ENCODE data around the gene RSPH6A.
"Not testable (repeated sequence)": the region's sequence is repeated elsewhere in the genome, so short reads cannot be mapped to it uniquely, and the experiment has no call there.

The RSPH6A gene

DNA sequence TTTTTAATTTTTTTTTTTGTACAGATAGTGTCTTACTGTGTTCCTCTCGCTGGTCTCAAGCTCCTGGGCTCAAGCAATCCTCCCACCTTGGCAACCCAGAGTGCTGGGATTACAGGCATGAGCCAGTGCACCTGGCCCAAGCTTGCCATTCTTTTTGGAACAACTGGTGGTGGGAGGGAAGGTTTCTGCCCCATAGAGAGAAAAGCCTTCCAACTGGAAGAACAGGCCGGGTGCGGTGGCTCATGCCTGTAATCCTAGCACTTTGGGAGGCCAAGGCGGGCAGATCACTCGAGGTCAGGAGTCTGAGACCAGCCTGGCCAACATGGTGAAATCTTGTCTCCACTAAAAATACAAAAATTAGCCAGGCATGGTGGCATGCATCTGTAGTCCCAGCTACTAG, 15.6 kb downstream of the RSPH6A start:
- not testable (repeated sequence) for H3K4me1 ChIP-seq (ENCODE audit: control insufficient read depth, insufficient read depth, low read length); H3K9ac ChIP-seq (ENCODE audit: low read length); H3K9me3 ChIP-seq (ENCODE audit: control insufficient read depth, insufficient read depth, low read depth, low read length); H3K27ac ChIP-seq (ENCODE audit: low read depth, low read length); H3K27me3 ChIP-seq (ENCODE audit: control insufficient read depth, insufficient read depth, low read length); H3K4me3 ChIP-seq (ENCODE audit: low read depth, low read length); H3K36me3 ChIP-seq (ENCODE audit: control insufficient read depth, insufficient read depth, low read length)

DNA sequence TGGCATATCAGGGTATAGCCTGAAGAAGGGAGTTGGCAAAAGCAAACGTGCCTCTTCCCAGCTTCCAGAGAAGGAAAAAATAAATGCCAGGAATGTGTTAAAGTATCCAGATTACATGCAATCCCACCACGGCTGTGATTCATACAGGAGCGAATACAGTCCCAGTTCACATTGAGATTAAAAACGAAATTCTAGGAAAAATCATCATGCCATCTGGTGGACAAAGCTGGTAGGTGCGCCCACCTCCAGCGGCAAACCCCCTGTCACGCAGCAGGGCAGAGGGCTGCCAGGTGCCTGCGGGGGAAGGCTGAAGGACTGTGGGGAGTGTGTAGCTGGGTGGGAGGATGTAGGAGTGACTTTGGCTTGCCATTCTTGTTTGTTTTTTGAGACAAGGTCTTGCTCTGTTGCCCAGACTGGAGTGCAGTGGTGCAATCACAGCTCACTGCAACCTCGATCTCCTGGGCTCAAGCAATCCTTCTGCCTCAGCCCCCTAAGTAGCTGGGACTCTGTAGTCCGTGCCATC, 16.1 kb downstream of the RSPH6A start:
- peaks cover 5% of the 10 kb centered on the region; the same call in 1 of the 2 replicates for H3K4me1 ChIP-seq (ENCODE audit: control insufficient read depth, insufficient read depth, low read length)
- H3K9ac ChIP-seq (ENCODE audit: low read length): no peak overlapping the region

DNA sequence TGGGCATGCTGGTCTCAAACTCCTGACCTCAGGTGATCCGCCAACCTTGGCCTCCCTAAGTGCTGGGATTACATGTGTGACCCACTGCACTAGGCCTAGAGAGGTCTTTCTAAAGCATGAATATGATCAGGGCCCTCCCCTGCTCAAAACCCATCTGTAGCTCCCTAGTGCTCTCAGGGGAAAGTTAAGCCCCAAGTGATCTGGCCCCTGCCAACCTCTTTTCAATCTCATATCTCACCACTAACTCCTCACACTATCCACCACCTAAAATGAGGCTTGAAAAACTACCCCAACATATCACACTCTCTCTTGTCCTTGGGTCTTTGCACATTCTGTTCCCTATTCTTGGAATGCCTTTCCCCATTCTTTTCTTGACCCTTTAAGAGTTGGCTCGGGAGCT, 20.5 kb downstream of the RSPH6A start:
- Histone ChIP-seq H3K9ac (ENCODE audit: low read length) (no peak overlapping the region), H3K4me1 (ENCODE audit: control insufficient read depth, insufficient read depth, low read length) (peaks cover 5% of the 10 kb centered on the region), H3K27ac (ENCODE audit: low read depth, low read length) (no peak overlapping the region), H3K27me3 (ENCODE audit: control insufficient read depth, insufficient read depth, low read length) (no peaks in the 10 kb centered on the region; the same call in 1 of the 2 replicates), H3K36me3 (ENCODE audit: control insufficient read depth, insufficient read depth, low read length) (peaks cover 9% of the 10 kb centered on the region), H3K9me3 (ENCODE audit: control insufficient read depth, insufficient read depth, low read depth, low read length) (no peaks in the 10 kb centered on the region), H3K4me3 (ENCODE audit: low read depth, low read length) (no peak overlapping the region)

More for the DNA sequence above, 16.1 kb downstream of the RSPH6A start:
- Histone ChIP-seq H3K9me3 (ENCODE audit: control insufficient read depth, insufficient read depth, low read depth, low read length) (no peaks in the 10 kb centered on the region), H3K36me3 (ENCODE audit: control insufficient read depth, insufficient read depth, low read length) (no peaks in the 10 kb centered on the region), H3K27me3 (ENCODE audit: control insufficient read depth, insufficient read depth, low read length) (no peaks in the 10 kb centered on the region; the same call in 1 of the 2 replicates), H3K27ac (ENCODE audit: low read depth, low read length) (no peak overlapping the region), H3K4me3 (ENCODE audit: low read depth, low read length) (no peak overlapping the region)

DNA sequence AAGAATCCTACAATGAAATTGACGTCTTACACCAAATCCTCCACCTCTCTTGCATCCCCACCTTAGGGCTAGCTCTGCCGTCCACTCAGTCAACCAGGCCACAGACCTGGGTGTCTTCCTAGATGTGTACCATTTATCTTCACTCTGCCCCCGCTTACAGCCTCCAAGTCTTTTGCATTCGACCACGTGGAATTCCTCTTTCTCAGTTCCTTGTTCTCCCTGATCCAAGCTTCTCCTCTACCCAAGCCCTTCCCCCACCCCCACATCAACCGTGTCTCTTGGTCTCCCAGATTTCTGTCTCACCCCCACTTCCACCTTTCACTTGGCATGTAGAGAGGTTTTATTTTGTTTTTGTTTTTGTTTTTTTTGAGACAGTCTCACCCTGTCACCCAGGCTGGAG, 21.2 kb downstream of the RSPH6A start:
- H3K9ac ChIP-seq (ENCODE audit: low read length): no peak overlapping the region

DNA sequence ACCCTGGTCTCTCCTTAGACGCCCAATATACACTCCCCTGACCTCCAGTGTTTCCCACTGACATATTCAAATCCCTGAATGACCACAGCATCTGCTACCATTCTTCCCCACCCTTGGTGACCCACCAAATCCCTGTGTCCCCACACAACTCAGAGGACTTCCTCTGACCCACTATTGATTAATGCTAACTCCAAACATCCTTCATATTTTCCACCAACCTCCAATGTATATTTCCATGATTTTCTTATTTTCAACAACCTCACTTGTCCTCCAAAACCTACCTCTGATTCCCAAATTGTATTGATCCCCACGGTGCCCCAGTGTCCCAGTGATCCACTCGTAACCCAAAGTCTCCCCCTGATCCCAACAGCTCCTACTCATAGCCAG, 21.9 kb downstream of the RSPH6A start:
- H3K36me3 ChIP-seq (ENCODE audit: control insufficient read depth, insufficient read depth, low read length): peaks cover 23% of the 10 kb centered on the region
- H3K9ac ChIP-seq (ENCODE audit: low read length): no peak overlapping the region
- H3K9me3 ChIP-seq (ENCODE audit: control insufficient read depth, insufficient read depth, low read depth, low read length): no peaks in the 10 kb centered on the region
- peak overlapping the region; percentile 36; the same call in 1 of the 2 replicates for H3K4me3 ChIP-seq (ENCODE audit: low read depth, low read length)
- H3K4me1 ChIP-seq (ENCODE audit: control insufficient read depth, insufficient read depth, low read length): peaks cover 5% of the 10 kb centered on the region
- no peak overlapping the region for H3K27ac ChIP-seq (ENCODE audit: low read depth, low read length)
- no peaks in the 10 kb centered on the region; the same call in 1 of the 2 replicates for H3K27me3 ChIP-seq (ENCODE audit: control insufficient read depth, insufficient read depth, low read length)

More for the DNA sequence above, 21.2 kb downstream of the RSPH6A start:
- Histone ChIP-seq H3K4me1 (ENCODE audit: control insufficient read depth, insufficient read depth, low read length) (peaks cover 5% of the 10 kb centered on the region), H3K9me3 (ENCODE audit: control insufficient read depth, insufficient read depth, low read depth, low read length) (no peaks in the 10 kb centered on the region), H3K4me3 (ENCODE audit: low read depth, low read length) (no peak overlapping the region), H3K27me3 (ENCODE audit: control insufficient read depth, insufficient read depth, low read length) (no peaks in the 10 kb centered on the region; the same call in 1 of the 2 replicates), H3K27ac (ENCODE audit: low read depth, low read length) (no peak overlapping the region), H3K36me3 (ENCODE audit: control insufficient read depth, insufficient read depth, low read length) (peaks cover 16% of the 10 kb centered on the region)

DNA sequence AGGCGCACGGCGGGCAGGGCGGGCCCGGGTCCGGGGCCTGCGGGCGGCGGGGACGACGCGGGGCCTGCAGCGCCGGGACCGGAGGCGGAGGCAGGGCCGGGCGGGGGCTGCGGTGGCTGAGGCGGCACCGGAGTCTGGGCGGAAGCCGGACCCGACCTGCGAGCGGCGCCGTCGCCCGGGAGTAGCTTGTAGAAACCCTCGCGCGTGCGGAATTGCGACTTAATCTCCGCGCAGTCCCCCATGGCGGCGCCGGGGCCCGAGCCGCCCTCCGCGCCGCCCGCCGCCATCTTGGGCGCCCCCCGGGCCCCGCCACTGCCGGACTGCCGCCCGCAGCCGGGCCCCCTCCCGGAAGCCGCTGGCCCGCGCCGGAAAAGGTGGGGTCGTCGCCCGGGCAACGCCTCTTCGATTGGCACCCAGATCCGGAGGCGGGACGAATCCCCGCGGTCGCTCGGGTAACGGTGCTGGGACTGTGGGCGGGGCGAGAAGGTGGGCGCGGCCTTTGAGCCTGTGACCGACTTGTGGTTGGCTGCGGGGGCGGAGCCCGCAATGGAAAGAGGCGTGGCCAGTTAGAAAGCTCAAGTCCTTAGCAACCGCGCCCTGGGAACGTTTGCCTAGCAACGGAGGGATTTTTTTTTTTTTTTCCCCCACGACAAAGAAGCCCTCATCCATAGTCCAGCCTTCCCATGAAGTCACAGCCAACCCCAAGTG, 22.5 kb downstream of the RSPH6A start, which contains the start of gene DMWD:
TSS of gene DMWD (minus strand) at position 376 of the 708 bp plus-strand sequence. CDS start at position 287, 89 bp downstream.
- peaks cover 25% of the 10 kb centered on the region for H3K36me3 ChIP-seq (ENCODE audit: control insufficient read depth, insufficient read depth, low read length)
- H3K27me3 ChIP-seq (ENCODE audit: control insufficient read depth, insufficient read depth, low read length): no peaks in the 10 kb centered on the region
- H3K27ac ChIP-seq (ENCODE audit: low read depth, low read length): no peak within 1 kb of the TSS
- H3K4me1 ChIP-seq (ENCODE audit: control insufficient read depth, insufficient read depth, low read length): peaks cover 5% of the 10 kb centered on the region
- peak within 1 kb of the TSS; percentile 97 for H3K4me3 ChIP-seq (ENCODE audit: low read depth, low read length)
- peak within 1 kb of the TSS; percentile 95 for H3K9ac ChIP-seq (ENCODE audit: low read length)
- H3K9me3 ChIP-seq (ENCODE audit: control insufficient read depth, insufficient read depth, low read depth, low read length): no peaks in the 10 kb centered on the region

DNA sequence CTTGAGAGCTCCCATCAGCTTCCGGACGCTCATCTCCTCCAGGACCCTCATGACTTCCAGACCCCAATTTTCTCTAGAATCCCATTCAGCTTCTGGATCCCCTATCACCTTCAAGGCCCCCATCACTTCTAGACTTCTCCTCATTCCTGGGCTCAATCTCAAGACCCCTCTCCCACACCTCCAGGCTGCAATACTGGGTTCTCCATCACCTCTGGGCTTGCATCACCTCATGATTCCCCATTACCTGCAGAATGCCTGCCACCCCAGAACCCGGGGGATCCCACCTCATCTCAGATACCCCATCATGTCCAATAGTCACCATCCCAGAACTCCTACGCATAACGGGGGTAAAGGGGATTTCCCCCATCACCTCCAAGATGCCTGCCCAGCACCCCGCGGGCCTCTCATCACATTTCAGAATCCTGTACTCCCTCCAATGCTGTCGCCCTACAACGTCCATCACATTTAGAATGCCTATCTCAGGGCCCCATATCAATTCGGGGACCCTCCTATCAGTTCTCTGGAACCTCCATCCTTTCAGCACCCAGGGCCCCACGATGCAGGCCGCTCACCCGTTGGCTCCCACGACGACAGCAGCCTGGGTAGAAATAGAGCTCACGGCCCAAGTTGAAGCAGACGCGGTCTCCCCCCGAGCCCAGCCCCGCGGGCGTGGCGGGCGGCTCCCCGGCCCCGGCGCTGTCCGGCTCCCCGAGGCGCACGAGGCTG, 23.2 kb downstream of the RSPH6A start:
- Histone ChIP-seq H3K9me3 (ENCODE audit: control insufficient read depth, insufficient read depth, low read depth, low read length) (no peaks in the 10 kb centered on the region), H3K4me1 (ENCODE audit: control insufficient read depth, insufficient read depth, low read length) (peaks cover 5% of the 10 kb centered on the region), H3K27me3 (ENCODE audit: control insufficient read depth, insufficient read depth, low read length) (no peaks in the 10 kb centered on the region), H3K36me3 (ENCODE audit: control insufficient read depth, insufficient read depth, low read length) (peaks cover 32% of the 10 kb centered on the region), H3K9ac (ENCODE audit: low read length) (peak overlapping the region; percentile 95), H3K27ac (ENCODE audit: low read depth, low read length) (no peak overlapping the region), H3K4me3 (ENCODE audit: low read depth, low read length) (peak overlapping the region; percentile 97)

DNA sequence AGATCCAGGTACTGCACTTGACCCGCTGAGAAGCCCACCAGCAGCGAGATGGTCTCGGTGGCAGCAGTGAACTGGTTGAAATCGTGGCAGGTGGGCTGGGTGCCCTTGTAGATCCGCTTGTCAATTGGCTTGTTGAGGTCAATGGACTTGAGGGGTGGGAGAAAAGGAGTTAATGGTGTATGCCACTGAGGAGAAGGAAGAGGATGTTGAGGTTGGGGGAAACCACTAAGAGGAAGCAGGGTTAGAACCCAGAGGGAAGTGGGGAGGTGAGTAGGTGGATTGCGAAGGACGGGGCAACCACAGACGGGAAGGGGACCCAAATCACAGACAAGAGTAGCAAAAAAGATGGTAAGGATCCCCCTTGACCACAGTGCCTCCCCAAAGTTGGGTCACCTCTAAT, 24.2 kb downstream of the RSPH6A start:
- no peak overlapping the region for H3K9ac ChIP-seq (ENCODE audit: low read length)
- no peaks in the 10 kb centered on the region for H3K9me3 ChIP-seq (ENCODE audit: control insufficient read depth, insufficient read depth, low read depth, low read length)
- peak overlapping the region; percentile 97; the same call in 1 of the 2 replicates for H3K4me3 ChIP-seq (ENCODE audit: low read depth, low read length)
- H3K27me3 ChIP-seq (ENCODE audit: control insufficient read depth, insufficient read depth, low read length): no peaks in the 10 kb centered on the region
- H3K36me3 ChIP-seq (ENCODE audit: control insufficient read depth, insufficient read depth, low read length): peaks cover 42% of the 10 kb centered on the region
- H3K4me1 ChIP-seq (ENCODE audit: control insufficient read depth, insufficient read depth, low read length): peaks cover 5% of the 10 kb centered on the region
- no peak overlapping the region for H3K27ac ChIP-seq (ENCODE audit: low read depth, low read length)

DNA sequence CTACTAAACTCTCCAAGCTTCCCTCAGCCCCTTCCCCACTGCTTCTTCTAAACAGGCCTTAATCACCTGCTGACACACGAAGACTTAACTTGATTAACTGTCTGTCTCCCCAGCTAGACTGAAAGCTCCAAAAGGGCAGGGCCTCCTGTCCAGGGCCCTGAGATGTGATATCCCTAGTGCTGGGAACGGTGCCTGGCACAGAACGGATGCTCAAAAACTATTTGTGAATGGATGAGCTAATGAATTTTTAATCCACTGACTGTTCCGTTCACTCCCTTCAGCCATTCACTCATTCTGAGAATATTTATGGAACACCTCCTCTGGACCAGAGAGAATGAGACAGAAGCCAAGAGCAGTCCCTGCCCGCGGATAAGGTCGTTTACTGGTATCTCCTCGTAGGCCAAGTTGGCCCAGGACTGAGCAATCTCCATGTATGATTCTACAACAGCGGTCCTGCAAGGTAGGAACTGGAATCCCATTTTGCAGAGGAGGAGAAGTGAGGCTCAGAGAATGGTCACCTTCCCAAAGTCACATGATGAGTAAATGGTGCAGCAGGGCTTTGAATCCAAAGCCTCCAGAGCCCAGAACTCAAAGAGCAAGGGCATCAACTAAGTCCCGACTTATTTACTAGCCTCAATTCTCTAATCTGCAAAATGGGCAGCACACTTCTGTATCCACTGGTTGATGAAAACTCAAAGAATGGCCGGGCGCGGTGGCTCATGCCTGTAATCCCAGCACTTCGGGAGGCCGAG, 25.9 kb downstream of the RSPH6A start:
- H3K27ac ChIP-seq (ENCODE audit: low read depth, low read length): no peak overlapping the region
- no peaks in the 10 kb centered on the region for H3K27me3 ChIP-seq (ENCODE audit: control insufficient read depth, insufficient read depth, low read length)
- H3K36me3 ChIP-seq (ENCODE audit: control insufficient read depth, insufficient read depth, low read length): peaks cover 56% of the 10 kb centered on the region
- H3K9ac ChIP-seq (ENCODE audit: low read length): no peak overlapping the region
- H3K4me3 ChIP-seq (ENCODE audit: low read depth, low read length): no peak overlapping the region
- H3K9me3 ChIP-seq (ENCODE audit: control insufficient read depth, insufficient read depth, low read depth, low read length): no peaks in the 10 kb centered on the region
- H3K4me1 ChIP-seq (ENCODE audit: control insufficient read depth, insufficient read depth, low read length): peaks cover 5% of the 10 kb centered on the region

DNA sequence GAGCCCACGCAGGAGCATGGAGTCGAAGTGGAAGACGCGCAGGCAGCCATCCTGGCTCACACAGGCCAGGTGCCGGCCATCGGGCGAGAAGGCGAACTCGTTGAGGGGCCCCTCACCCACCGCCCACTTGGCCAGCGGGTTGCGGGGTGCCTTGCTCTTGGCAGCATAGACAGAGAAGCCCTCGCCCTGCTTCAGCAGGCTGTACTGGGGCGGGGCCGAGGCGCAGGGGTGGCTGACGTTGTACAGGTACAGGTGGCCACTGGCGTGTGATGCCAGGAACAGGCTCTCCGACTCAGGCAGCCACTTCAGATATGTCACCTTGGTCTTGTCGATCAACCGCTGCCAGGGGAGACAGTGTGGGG, 28.6 kb downstream of the RSPH6A start:
- Histone ChIP-seq H3K27ac (ENCODE audit: low read depth, low read length) (no peak overlapping the region), H3K27me3 (ENCODE audit: control insufficient read depth, insufficient read depth, low read length) (no peaks in the 10 kb centered on the region), H3K4me1 (ENCODE audit: control insufficient read depth, insufficient read depth, low read length) (peaks cover 15% of the 10 kb centered on the region), H3K36me3 (ENCODE audit: control insufficient read depth, insufficient read depth, low read length) (peaks cover 56% of the 10 kb centered on the region), H3K9ac (ENCODE audit: low read length) (no peak overlapping the region), H3K4me3 (ENCODE audit: low read depth, low read length) (no peak overlapping the region), H3K9me3 (ENCODE audit: control insufficient read depth, insufficient read depth, low read depth, low read length) (no peaks in the 10 kb centered on the region)

Measured in HUES6 (cell line).